ENCODE results near the gene PLSCR5. TPM values are rescaled to one million over a fixed set of nuclear protein-coding genes. Genes with fewer than 3 reads are reported as not detected.

The PLSCR5 gene
- total and polyA plus RNA-seq, 10 of the 15 experiments (the other 5 are each of a cell fraction or from before 2014, with no cell fraction given) = 0.06 TPM; not detected in 9

GRCh38 chr3:146544002-146544928 lies 60.9 kb downstream of the PLSCR5 start, which contains the start of gene PLSCR1 (continued):
- TF ChIP-seq CEBPZ (IDR thresholded peaks at IDR 0.05; ENCODE audit: low read depth, low read length) = no peak
- no peak for TF ChIP-seq ZBTB4 (CRISPR knock-in tag; IDR thresholded peaks at IDR 0.05)
- TF ChIP-seq ZNF687 (IDR thresholded peaks at IDR 0.05) = no peak
- TF ChIP-seq FOXM1 (IDR thresholded peaks at IDR 0.05; ENCODE audit: low read depth, low read length) = no peak
- no peak for TF ChIP-seq EZH2 (IDR thresholded peaks at IDR 0.05; ENCODE audit: borderline replicate concordance, control insufficient read depth, low read depth, low read length)
- no peak for TF ChIP-seq YBX1 (IDR thresholded peaks at IDR 0.05)
- 0 out of 2 replicates have a peak, but pooled peaks have one; percentile 60 for TF ChIP-seq HDAC2 (IDR thresholded peaks at IDR 0.05)
- TF ChIP-seq IRF3 (IDR thresholded peaks at IDR 0.05) = no peak
- TF ChIP-seq SMARCA5 (IDR thresholded peaks at IDR 0.05) = no peak
- no peak for TF ChIP-seq ZBTB40 (IDR thresholded peaks at IDR 0.05; ENCODE audit: borderline replicate concordance)
